HG02840 (cell line): Measurements from ENCODE around the gene KIAA1755.

Experiments
- ATAC-seq: cut with Tn5 transposase; IDR thresholded peaks from one replicate; pipeline ENCODE4 v1.9.1; 2021; ENCODE audit warnings: mild to moderate bottlenecking, moderate library complexity, moderate number of reproducible peaks; ENCODE audit not compliant: unreplicated experiment, low FRiP score

The KIAA1755 gene

GRCh38 chr20:38221119-38221589 is 39.4 kb downstream of the KIAA1755 start:
- ATAC-seq: no peak

DNA sequence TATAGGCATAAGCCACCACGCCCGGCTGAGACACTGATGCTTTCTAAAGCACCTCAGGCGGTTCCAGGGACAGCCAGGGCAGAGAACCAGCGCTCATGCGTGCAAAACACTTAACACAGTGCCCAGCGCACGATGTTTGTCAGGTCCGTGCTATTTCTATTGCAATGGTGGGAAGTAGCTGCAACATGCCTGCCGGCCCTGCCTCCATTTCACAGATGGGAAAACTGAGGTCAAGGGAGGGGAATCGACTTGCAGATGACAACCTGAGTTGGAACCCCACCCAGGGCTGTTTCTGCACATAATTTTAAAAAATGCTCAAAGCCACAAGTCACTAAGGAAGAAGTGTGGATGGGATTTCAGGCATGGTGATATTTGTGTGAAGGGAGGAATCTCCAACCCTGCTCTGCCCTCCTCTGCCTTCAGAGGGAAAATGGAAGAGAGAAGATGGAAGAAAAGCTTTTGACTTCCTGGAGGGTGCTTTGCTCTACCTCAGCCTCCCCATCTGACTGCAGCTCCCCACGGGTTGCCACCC is 39.9 kb downstream of the KIAA1755 start:
- ATAC-seq: no peak

GRCh38 chr20:38219006-38219950 is 41.3 kb downstream of the KIAA1755 start:
- ATAC-seq: no peak

DNA sequence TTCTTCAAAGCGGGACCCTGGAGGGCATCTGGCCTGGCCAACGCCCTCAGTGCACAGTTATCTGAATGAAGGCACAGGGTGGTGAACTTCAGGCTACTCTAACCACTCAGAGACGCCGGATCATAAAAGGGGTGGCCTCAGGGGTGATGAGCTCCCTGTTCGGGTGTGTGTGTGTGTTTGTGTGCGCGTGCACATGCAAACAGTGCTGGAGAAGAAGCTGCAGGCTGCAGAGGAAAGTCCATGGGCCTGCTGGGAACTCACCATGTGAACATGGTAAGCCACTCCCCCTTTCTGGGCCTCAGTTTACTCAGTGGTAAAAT is 42.0 kb downstream of the KIAA1755 start:
- ATAC-seq: no peak

GRCh38 chr20:38217791-38218565 is 42.6 kb downstream of the KIAA1755 start:
- ATAC-seq: no peak

DNA sequence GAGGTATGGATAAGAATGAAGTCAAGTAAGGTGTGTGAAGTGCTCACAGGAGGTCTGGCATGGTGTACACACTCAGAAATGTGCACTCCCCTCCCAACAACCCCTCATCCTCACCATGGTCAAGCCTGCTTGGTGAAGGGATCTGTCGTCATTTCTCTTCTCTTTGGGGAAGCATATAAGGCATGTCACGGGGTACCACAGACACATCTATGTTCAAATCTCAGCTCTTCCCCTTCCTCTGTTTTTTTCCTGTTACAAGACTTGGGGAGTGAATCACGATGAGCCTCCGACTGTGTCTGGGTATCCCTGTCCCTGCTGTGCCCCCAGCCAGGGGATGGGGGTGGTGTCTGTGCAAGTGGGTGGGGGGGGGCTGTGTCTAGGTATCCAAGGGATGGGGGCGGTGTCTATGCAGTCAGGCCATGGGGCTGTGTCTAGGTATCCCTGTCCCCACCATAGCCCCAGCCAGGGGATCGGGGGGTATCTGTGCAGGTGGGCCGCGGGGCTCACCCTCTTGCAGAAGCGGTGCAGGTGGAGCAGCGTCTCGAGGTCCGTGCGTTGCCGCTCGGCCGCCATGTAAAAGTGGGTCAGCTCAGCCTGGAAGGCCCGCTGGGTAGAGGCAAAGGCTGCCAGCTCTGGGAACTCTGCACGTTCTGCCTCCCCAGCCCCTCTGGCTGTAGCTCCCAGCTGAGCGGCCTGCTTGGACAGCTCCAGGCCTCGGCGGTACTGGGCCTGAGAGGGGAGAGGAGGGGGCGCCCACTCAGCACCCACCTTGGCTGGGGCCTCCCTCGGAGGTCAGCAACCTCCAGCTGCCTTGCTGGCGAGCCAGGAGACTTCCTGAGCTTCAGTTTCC is 43.6 kb downstream of the KIAA1755 start:
- ATAC-seq: no peak

GRCh38 chr20:38216201-38216600 is 44.3 kb downstream of the KIAA1755 start:
- ATAC-seq: no peak

- no peak for ATAC-seq
These were observed 45.0 kb downstream of the KIAA1755 start for GRCh38 chr20:38215194-38216182.

GRCh38 chr20:38214256-38215193 is 46.0 kb downstream of the KIAA1755 start:
- ATAC-seq: no peak

DNA sequence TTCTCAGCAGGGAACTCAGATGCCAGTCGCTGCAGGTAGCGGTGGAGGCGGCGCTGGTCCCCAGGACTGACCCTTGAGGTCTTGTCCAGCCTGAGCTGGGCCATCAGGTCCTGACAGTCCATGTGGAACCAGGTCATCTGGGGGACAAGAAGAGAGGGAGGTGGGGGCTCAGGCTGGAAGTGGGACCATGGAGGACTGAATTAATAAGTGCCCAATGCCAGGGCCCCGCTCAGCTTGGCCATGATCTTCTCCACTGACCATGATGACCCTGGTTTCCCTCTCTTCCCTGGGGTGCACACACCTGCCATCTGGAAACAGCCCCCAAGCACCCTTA is 47.0 kb downstream of the KIAA1755 start:
- ATAC-seq: no peak

GRCh38 chr20:38212806-38213606 is 47.5 kb downstream of the KIAA1755 start:
- ATAC-seq: no peak

- ATAC-seq: no peak
These were observed 49.1 kb downstream of the KIAA1755 start for GRCh38 chr20:38211200-38212097.

- ATAC-seq: no peak
These were observed 49.8 kb downstream of the KIAA1755 start for GRCh38 chr20:38210741-38211140.

- no peak for ATAC-seq
These were observed 50.7 kb downstream of the KIAA1755 start for GRCh38 chr20:38209736-38210405.

DNA sequence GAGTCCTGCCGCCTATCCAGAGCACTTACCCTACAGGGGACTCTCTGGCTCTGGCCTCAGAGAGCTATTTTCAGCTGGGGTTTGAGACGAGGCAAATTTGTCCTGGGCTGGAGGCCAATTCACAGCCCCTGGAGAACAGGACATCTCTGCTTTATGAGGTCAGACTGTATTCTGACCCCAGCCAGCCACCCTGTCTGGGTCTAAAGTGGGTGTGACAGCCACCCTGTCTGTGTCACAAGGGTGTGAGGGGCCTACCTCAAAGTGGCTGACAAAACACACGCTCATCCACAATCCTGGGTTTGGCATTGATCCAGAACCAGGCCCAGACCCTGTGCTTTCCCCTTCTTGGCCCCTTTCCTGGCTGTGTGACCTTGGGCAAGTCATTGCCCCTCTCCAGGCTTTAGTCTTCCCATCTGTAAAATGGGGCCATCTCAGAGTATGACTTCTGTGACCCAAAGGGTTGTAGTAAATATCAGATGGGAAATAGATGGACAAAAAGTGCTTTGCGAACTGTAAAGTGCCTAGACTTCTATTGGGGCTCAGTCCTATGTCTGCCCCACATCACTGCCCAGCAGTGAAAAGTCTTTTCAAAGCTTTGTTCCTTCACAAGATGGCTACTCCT is 51.4 kb downstream of the KIAA1755 start:
- ATAC-seq: no peak
